Tibial nerve (tissue), 4 donors: ENCODE results near the gene OTOS.

Experiments used
- EP300 ChIP-seq, 2 donors: sonication (generic); formaldehyde crosslinking; IDR thresholded peaks; one replicate each; pipeline ENCODE4 v1.6.1; 2017; ENCODE audit warnings: antibody characterized with exemption in 2 of 2, mild to moderate bottlenecking in 1 of 2
- POLR2A ChIP-seq, 2 donors: fragments of 450-650 bp; IDR thresholded peaks; one replicate each; pipeline ENCODE4 v1.6.1; 2017; ENCODE audit warnings: antibody characterized with exemption in 2 of 2, mild to moderate bottlenecking in 2 of 2, moderate library complexity in 2 of 2
- TF ChIP-seq, protein P1 (sequence below), 5 experiments: fragments of 200-600 bp in 3 of 5; fragments of 450-650 bp in 2 of 5; sonication (generic) in 3 of 5; IDR thresholded peaks; one replicate each; pipeline ENCODE4 v1.5.1; 2016 to 2019; ENCODE audit warnings: antibody characterized with exemption in 5 of 5, mild to moderate bottlenecking in 3 of 5, moderate library complexity in 2 of 5

DNA sequence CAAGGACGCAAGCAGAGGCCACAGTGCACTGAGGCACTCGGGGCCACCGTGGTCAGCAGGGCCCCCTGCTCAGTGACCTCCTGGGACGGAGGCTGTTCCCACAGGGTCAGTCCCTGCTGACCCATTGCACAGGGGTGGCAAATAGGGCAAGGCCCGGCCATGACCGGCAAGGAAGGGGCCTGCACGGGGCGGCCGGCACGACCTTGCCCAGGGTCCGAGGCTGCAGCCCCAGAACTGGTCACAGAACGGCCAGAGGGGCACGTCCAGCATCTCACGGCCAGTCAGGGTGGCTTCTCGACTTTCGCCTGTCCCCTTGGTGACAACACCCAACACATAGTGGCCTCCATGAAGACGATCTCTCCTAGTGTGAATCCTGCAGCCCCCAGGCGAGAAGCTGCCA is 27.6 kb upstream of the OTOS start:
- TF ChIP-seq POLR2A (IDR thresholded peaks at IDR 0.05) (no peak), EP300 (IDR thresholded peaks at IDR 0.05) (no peak)
- TF ChIP-seq, protein P1, sequence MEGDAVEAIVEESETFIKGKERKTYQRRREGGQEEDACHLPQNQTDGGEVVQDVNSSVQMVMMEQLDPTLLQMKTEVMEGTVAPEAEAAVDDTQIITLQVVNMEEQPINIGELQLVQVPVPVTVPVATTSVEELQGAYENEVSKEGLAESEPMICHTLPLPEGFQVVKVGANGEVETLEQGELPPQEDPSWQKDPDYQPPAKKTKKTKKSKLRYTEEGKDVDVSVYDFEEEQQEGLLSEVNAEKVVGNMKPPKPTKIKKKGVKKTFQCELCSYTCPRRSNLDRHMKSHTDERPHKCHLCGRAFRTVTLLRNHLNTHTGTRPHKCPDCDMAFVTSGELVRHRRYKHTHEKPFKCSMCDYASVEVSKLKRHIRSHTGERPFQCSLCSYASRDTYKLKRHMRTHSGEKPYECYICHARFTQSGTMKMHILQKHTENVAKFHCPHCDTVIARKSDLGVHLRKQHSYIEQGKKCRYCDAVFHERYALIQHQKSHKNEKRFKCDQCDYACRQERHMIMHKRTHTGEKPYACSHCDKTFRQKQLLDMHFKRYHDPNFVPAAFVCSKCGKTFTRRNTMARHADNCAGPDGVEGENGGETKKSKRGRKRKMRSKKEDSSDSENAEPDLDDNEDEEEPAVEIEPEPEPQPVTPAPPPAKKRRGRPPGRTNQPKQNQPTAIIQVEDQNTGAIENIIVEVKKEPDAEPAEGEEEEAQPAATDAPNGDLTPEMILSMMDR (IDR thresholded peaks at IDR 0.05), result no peak
